H1 (cell line): ENCODE measurements around the gene FAM162A. TPM values are rescaled to one million over a fixed set of nuclear protein-coding genes. Genes with fewer than 3 reads are reported as not detected.

ENCODE experiments used
- CTCF ChIA-PET: fragments of 300-600 bp; sonication (Branson Sonifier 250); formaldehyde crosslinking; loops from one replicate; lab custom pipeline; 2021; ENCODE audit not compliant: partially characterized antibody; lab: Charles Lee
- POLR2A ChIA-PET: fragments of 300-600 bp; sonication (Branson Sonifier 250); formaldehyde crosslinking; loops from one replicate; lab custom pipeline; 2021; ENCODE audit warnings: inconsistent platforms; ENCODE audit not compliant: partially characterized antibody; lab: Charles Lee
- DNase-seq, 2 experiments: peaks; one replicate each; pipeline versions ENCODE4 v3.0.0 to v3.0.0-alpha.2; 2010 to 2022; ENCODE audit warnings: low spot score in 2 of 2, low read depth in 1 of 2, mixed read lengths in 1 of 2
- FAIRE-seq: peaks from 2 replicates; lab custom pipeline; 2011; peaks lifted over from hg19 to GRCh38; lab: Jason Lieb, UNC
- H2AFZ ChIP-seq: 2 replicates; pipeline ENCODE4 v1.8.1; 2012; ENCODE audit warnings: low read length, inconsistent platforms
- H2AK5ac ChIP-seq: 2 replicates; pipeline ENCODE4 v1.6.1; 2013; ENCODE audit warnings: low read depth, low read length
- H2BK120ac ChIP-seq: replicated peaks from 2 replicates; pipeline ENCODE3; 2013; ENCODE audit warnings: low read depth, low read length, inconsistent platforms
- H2BK12ac ChIP-seq: 2 replicates; pipeline ENCODE4 v1.6.1; 2013; ENCODE audit warnings: low read depth, low read length
- H2BK15ac ChIP-seq: 2 replicates; pipeline ENCODE4 v1.6.1; 2013; ENCODE audit warnings: low read length
- H2BK20ac ChIP-seq: 2 replicates; pipeline ENCODE4 v1.6.1; 2013; ENCODE audit warnings: low read length
- H2BK5ac ChIP-seq: 2 replicates; pipeline ENCODE4 v1.6.1; 2013; ENCODE audit warnings: low read depth, low read length
- H3K14ac ChIP-seq: 2 replicates; pipeline ENCODE4 v1.6.1; 2013; ENCODE audit warnings: inconsistent platforms; ENCODE audit not compliant: insufficient read length
- H3K18ac ChIP-seq: 2 replicates; pipeline ENCODE4 v1.6.1; 2013; ENCODE audit warnings: low read length; ENCODE audit errors: extremely low read depth
- H3K23ac ChIP-seq: 2 replicates; pipeline ENCODE4 v1.6.1; 2013; ENCODE audit warnings: inconsistent platforms; ENCODE audit not compliant: insufficient read length
- H3K23me2 ChIP-seq: 2 replicates; pipeline ENCODE4 v1.6.1; 2013; ENCODE audit warnings: low read depth, low read length
- H3K27ac ChIP-seq: 2 replicates; pipeline ENCODE4 v1.6.1; 2011; ENCODE audit warnings: low read depth, low read length, inconsistent platforms
- H3K27me3 ChIP-seq, 4 experiments: replicated peaks in 1 of 4; 1 replicate in 1 of 4; 2 replicates in 3 of 4; pipeline versions ENCODE4 v1.6.1 to v1.8.1; 2011 to 2013; ENCODE audit warnings: low read length in 3 of 4, mild to moderate bottlenecking in 3 of 4, inconsistent platforms in 2 of 4, mixed read lengths in 2 of 4, moderate library complexity in 1 of 4; ENCODE audit not compliant: control insufficient read depth in 3 of 4, insufficient read depth in 3 of 4; ENCODE audit errors: extremely low read depth in 1 of 4
- H3K36me3 ChIP-seq, 4 experiments: 2 replicates each; pipeline versions ENCODE4 v1.6.1 to v1.8.1; 2011 to 2013; ENCODE audit warnings: mild to moderate bottlenecking in 4 of 4, low read length in 3 of 4, moderate library complexity in 2 of 4, control low read depth in 1 of 4, inconsistent platforms in 1 of 4; ENCODE audit not compliant: insufficient read depth in 4 of 4, control insufficient read depth in 2 of 4
- H3K4ac ChIP-seq: replicated peaks from 2 replicates; pipeline ENCODE3; 2013; ENCODE audit warnings: low read length, low read depth, mixed read lengths, inconsistent platforms; ENCODE audit not compliant: insufficient read length
- H3K4me1 ChIP-seq, 4 experiments: replicated peaks in 1 of 4; 1 replicate in 1 of 4; 2 replicates in 3 of 4; pipeline versions ENCODE4 v1.6.1 to v1.8.1; 2011 to 2013; ENCODE audit warnings: low read length in 3 of 4, inconsistent platforms in 2 of 4, mixed read lengths in 1 of 4; ENCODE audit not compliant: insufficient read depth in 4 of 4, control insufficient read depth in 3 of 4
- H3K4me2 ChIP-seq, 2 experiments: 2 replicates each; pipeline versions ENCODE4 v1.6.1 to v1.8.1; 2011 to 2013; ENCODE audit warnings: low read depth in 2 of 2, low read length in 2 of 2, control low read depth in 1 of 2, inconsistent platforms in 1 of 2, mild to moderate bottlenecking in 1 of 2; ENCODE audit not compliant: insufficient read depth in 1 of 2
- H3K4me3 ChIP-seq, 4 experiments: fragments of 200-600, 300-600 bp in 1 of 4; sonication (generic), shearing (Covaris generic), sonication (Bioruptor Twin) in 1 of 4; 2 replicates each; pipeline versions ENCODE4 v1.5.1 to v1.8.1; 2011 to 2016; ENCODE audit warnings: low read length in 4 of 4, low read depth in 3 of 4, control low read depth in 2 of 4, inconsistent platforms in 2 of 4, mild to moderate bottlenecking in 2 of 4, mixed read lengths in 1 of 4, moderate library complexity in 1 of 4; ENCODE audit not compliant: insufficient read depth in 2 of 4; ENCODE audit errors: extremely low read depth in 1 of 4
- H3K56ac ChIP-seq: replicated peaks from 2 replicates; pipeline ENCODE3; 2013; ENCODE audit warnings: low read depth, mild to moderate bottlenecking, mixed read lengths, low read length, inconsistent platforms; ENCODE audit not compliant: insufficient read length
- H3K79me1 ChIP-seq: 2 replicates; pipeline ENCODE4 v1.6.1; 2013; ENCODE audit warnings: low read depth, low read length, control low read depth
- H3K79me2 ChIP-seq, 2 experiments: 2 replicates each; pipeline versions ENCODE4 v1.6.1 to v1.8.1; 2012 to 2013; ENCODE audit warnings: low read length in 2 of 2, mild to moderate bottlenecking in 2 of 2, inconsistent platforms in 1 of 2; ENCODE audit not compliant: insufficient read depth in 2 of 2, control insufficient read depth in 1 of 2
- H3K9ac ChIP-seq, 4 experiments: replicated peaks in 1 of 4; 1 replicate in 1 of 4; 2 replicates in 3 of 4; pipeline versions ENCODE4 v1.6.1 to v1.8.1; 2011 to 2013; ENCODE audit warnings: low read depth in 3 of 4, low read length in 3 of 4, control low read depth in 2 of 4, mild to moderate bottlenecking in 2 of 4, moderate library complexity in 2 of 4, inconsistent platforms in 1 of 4; ENCODE audit errors: extremely low read depth in 1 of 4
- H3K9me3 ChIP-seq, 2 experiments: 2 replicates each; pipeline versions ENCODE4 v1.6.1 to v1.8.1; 2012 to 2013; ENCODE audit warnings: mild to moderate bottlenecking in 2 of 2, moderate library complexity in 2 of 2, control low read depth in 1 of 2, inconsistent platforms in 1 of 2, low read depth in 1 of 2, low read length in 1 of 2, mixed read lengths in 1 of 2; ENCODE audit not compliant: insufficient read depth in 2 of 2
- H4K20me1 ChIP-seq, 2 experiments: replicated peaks in 1 of 2; 2 replicates each; pipeline versions ENCODE3 to v1.8.1; 2011 to 2013; ENCODE audit warnings: inconsistent platforms in 2 of 2, low read length in 2 of 2, mild to moderate bottlenecking in 1 of 2; ENCODE audit not compliant: insufficient read depth in 2 of 2, control insufficient read depth in 1 of 2
- H4K5ac ChIP-seq: 2 replicates; pipeline ENCODE4 v1.6.1; 2013; ENCODE audit warnings: low read length, low read depth, mixed read lengths, inconsistent platforms; ENCODE audit not compliant: insufficient read length
- H4K8ac ChIP-seq: 2 replicates; pipeline ENCODE4 v1.8.0; 2013; ENCODE audit warnings: mild to moderate bottlenecking, moderate library complexity, low read length, inconsistent platforms; ENCODE audit not compliant: insufficient read depth; ENCODE audit errors: extremely low read depth
- H4K91ac ChIP-seq: replicated peaks from 2 replicates; pipeline ENCODE3; 2013; ENCODE audit warnings: low read length, mixed read lengths, inconsistent platforms; ENCODE audit not compliant: insufficient read length
- CBX8 ChIP-seq: fragments of 300-800, 300-1000 bp; sonication (generic); IDR thresholded peaks from 2 replicates; pipeline ENCODE4 v1.7.1; 2016; ENCODE audit warnings: low read depth, low read length, borderline replicate concordance
- CHD2 ChIP-seq: IDR thresholded peaks from 2 replicates; pipeline ENCODE4 v1.6.1; 2012; ENCODE audit warnings: low read length, improper control_type of control experiment
- RAD21 ChIP-seq, 2 experiments: IDR thresholded peaks in 1 of 2; conservative IDR thresholded peaks in 1 of 2; 2 replicates each; pipeline ENCODE4 v1.6.1; 2011; ENCODE audit warnings: low read depth in 2 of 2, low read length in 2 of 2, improper control_type of control experiment in 1 of 2, inconsistent platforms in 1 of 2, mild to moderate bottlenecking in 1 of 2, moderate library complexity in 1 of 2
- WGBS, 2 experiments: shearing (Covaris generic) in 1 of 2; methylation state at CpG; one replicate each; pipeline versions ENCODE4 v1.1.6 to v1.1.7; 2013 to 2015; ENCODE audit warnings: low lambda C conversion rate in 2 of 2, mixed read lengths in 2 of 2, inconsistent platforms in 1 of 2, low coverage in 1 of 2, missing lambda C conversion rate in 1 of 2; ENCODE audit not compliant: insufficient replicate concordance in 2 of 2, insufficient coverage in 1 of 2, insufficient read length in 1 of 2; ENCODE audit errors: extremely low coverage in 1 of 2, missing lambda C conversion rate in 1 of 2; 5-methylcytosine and 5-hydroxymethylcytosine counted together
- polyA plus RNA-seq, 7 experiments: library from polyadenylated mRNA; depleted of rRNA in 3 of 7; stranded (reverse) in 5 of 7; unstranded in 2 of 7; fragments of >200 nt in 5 of 7; fragments of 200-250 nt in 2 of 7; gene quantifications; 1 replicate in 5 of 7; 2 replicates in 1 of 7; 4 replicates in 1 of 7; pipeline versions ENCODE4 v1.2.1 to v1.2.3, GENCODE V29; 2011 to 2013; ENCODE audit warnings: missing spikeins in 2 of 7, mixed read lengths in 2 of 7
- total RNA-seq: library from RNA; stranded (reverse); fragmentation: NEBNext Ultra II Directional; extraction: Animal tissue kit (Norgen Biotek cat#: 25700); gene quantifications from 2 replicates; pipeline ENCODE4 v1.2.1, GENCODE V29; 2021
- TF ChIP-seq, protein P1 (sequence below), 3 experiments: IDR thresholded peaks; 1 replicate in 2 of 3; 2 replicates in 1 of 3; pipeline versions ENCODE4 v1.5.1 to v1.6.1; 2011; ENCODE audit warnings: low read length in 3 of 3, mild to moderate bottlenecking in 3 of 3, inconsistent platforms in 2 of 3, low read depth in 1 of 3, moderate library complexity in 1 of 3; ENCODE audit not compliant: insufficient read depth in 1 of 3; ENCODE audit errors: control extremely low read depth in 1 of 3

The FAM162A gene
- total and polyA plus RNA-seq, 2 of the 8 experiments (the other 6 are each of a cell fraction or from before 2014, with no cell fraction given), result 38.2 to 59.7 TPM

DNA sequence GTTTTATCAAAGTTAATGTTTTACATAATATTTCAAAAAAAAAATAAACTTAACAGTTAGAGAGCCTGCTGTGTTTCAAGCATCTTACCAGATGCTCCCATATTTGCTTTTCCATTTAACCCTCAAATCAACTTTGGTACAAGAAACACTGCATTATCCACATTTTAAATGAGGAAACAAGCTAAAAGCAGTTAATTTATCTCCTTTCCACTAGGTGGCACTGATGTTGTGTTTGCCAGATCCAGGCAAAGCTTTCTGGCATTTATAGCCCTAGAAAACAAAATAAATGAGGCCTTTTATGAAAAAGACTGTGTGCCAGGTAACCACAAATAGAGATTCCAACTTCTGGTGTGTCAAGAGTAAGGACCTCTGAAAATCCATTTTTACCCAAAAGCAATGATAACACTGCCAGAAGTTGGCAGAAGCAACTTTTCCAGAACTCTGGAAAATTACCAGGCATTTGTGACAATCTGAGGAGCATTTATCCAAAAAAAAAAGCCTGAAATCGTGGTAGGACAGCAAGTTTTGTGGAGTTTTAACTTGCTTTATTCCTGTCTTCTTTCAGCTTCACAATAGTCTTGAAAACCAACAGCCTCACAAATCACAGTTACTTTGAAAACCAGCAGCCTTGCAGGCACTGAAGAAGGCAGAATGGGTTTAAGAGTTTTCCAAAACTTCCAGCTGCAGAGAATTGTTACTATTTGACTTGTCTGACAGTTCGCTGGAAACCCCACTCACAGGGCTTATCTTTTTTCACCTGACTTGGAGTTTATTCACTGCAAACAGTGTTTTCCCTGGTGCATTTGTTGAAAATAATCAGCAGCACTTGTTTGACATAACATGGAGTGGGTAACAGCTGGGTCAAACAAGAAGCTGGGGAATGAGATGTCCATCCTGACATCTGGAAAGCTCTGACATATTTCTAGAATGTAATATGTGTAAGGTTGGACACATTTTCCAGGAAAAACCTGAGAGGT, 9.2 kb downstream of the FAM162A start:
- DNase-seq, result no peak
- Histone ChIP-seq H4K8ac (no peak overlapping the region), H3K79me2 (peaks cover 0 to 6% of the 10 kb centered on the region in 2 experiments; a peak in 2 of 4 replicates), H3K4ac (no peak overlapping the region), H3K18ac (no peak overlapping the region), H3K79me1 (peaks cover 2% of the 10 kb centered on the region; the same call in 1 of the 2 replicates), H3K36me3 (no peaks in the 10 kb centered on the region; a peak in 2 of 8 replicates), H2AK5ac (no peak overlapping the region), H2BK120ac (no peak overlapping the region), H3K27me3 (no peaks in the 10 kb centered on the region), H2BK20ac (no peak overlapping the region), H3K14ac (no peak overlapping the region), H4K20me1 (peaks cover 0 to 2% of the 10 kb centered on the region in 2 experiments), H2BK5ac (0 out of 2 replicates have a peak overlapping the region, but pooled peaks have one; percentile 77), H2BK12ac (no peak overlapping the region), H3K9me3 (no peaks in the 10 kb centered on the region), H2BK15ac (no peak overlapping the region), H3K4me3 (no peak overlapping the region), H4K5ac (no peak overlapping the region), H3K23ac (no peak overlapping the region), H3K4me1 (no peaks in the 10 kb centered on the region), H3K9ac (no peak overlapping the region), H3K56ac (no peak overlapping the region), H2AFZ (no peak overlapping the region), H3K4me2 (no peak overlapping the region), H3K23me2 (no peaks in the 10 kb centered on the region), H3K27ac (no peak overlapping the region), H4K91ac (no peak overlapping the region)
- ChIA-PET CTCF (interaction anchor here (0.5 to 6.0 kb wide), 37 partner anchors 9 to 1467 kb away, joined by 3 to 44 read pairs (median 4); partner anchors contain the start of genes FAM162A, KPNA1, PARP14 and WDR5B), POLR2A (interaction anchor here (0.8 to 2.7 kb wide), 4 partner anchors 10 to 171 kb away, joined by 3 to 16 read pairs (median 4); partner anchors contain the start of genes DTX3L, FAM162A, MIX23 and PARP9)
- TF ChIP-seq CBX8, result no peak
- no peak for TF ChIP-seq CHD2
- TF ChIP-seq RAD21 (IDR thresholded peaks at IDR 0.05 in 1 of 2, conservative IDR thresholded peaks at IDR 0.05 in 1 of 2; ENCODE audit: low read depth in 2 of 2, low read length in 2 of 2), result peak; percentile 73 to 78
- TF ChIP-seq, protein P1, sequence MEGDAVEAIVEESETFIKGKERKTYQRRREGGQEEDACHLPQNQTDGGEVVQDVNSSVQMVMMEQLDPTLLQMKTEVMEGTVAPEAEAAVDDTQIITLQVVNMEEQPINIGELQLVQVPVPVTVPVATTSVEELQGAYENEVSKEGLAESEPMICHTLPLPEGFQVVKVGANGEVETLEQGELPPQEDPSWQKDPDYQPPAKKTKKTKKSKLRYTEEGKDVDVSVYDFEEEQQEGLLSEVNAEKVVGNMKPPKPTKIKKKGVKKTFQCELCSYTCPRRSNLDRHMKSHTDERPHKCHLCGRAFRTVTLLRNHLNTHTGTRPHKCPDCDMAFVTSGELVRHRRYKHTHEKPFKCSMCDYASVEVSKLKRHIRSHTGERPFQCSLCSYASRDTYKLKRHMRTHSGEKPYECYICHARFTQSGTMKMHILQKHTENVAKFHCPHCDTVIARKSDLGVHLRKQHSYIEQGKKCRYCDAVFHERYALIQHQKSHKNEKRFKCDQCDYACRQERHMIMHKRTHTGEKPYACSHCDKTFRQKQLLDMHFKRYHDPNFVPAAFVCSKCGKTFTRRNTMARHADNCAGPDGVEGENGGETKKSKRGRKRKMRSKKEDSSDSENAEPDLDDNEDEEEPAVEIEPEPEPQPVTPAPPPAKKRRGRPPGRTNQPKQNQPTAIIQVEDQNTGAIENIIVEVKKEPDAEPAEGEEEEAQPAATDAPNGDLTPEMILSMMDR (IDR thresholded peaks at IDR 0.05; ENCODE audit: control extremely low read depth in 1 of 3, insufficient read depth in 1 of 3, low read depth in 1 of 3, low read length in 3 of 3), result peak in 2 of 3 experiments; percentile 54 to 64; a peak in 2 of 4 replicates
- peak; percentile 81 for FAIRE-seq
- 85% methylated on average over 2 of the region's 2 CpGs; no CpG with 5 or more reads in 1 of the 2 experiments for WGBS, 2 experiments
